ENCODE data around the gene DDX21. TPM values are rescaled to one million over a fixed set of nuclear protein-coding genes. Genes with fewer than 3 reads are reported as not detected.

Gene DDX21
- total RNA-seq, 1 donor from 2014 or later, result 43.4 TPM

GRCh38 chr10:68992636-68993440, 36.9 kb downstream of the DDX21 start:
- no peak for TF ChIP-seq CTCF (IDR thresholded peaks at IDR 0.05)
- Histone ChIP-seq H3K9me3 (no peaks in the 10 kb centered on the region), H3K36me3 (no peaks in the 10 kb centered on the region), H3K27me3 (ENCODE audit: low read depth) (no peaks in the 10 kb centered on the region), H3K4me1 (peaks cover 50% of the 10 kb centered on the region), H3K27ac (no peak overlapping the region), H3K4me3 (no peak overlapping the region)
- intact Hi-C loops (cut with DNase I), result no loop called here
- peak in 1 of 2 donors; percentile 5 for ATAC-seq
- DNase-seq, result no peak

DNA sequence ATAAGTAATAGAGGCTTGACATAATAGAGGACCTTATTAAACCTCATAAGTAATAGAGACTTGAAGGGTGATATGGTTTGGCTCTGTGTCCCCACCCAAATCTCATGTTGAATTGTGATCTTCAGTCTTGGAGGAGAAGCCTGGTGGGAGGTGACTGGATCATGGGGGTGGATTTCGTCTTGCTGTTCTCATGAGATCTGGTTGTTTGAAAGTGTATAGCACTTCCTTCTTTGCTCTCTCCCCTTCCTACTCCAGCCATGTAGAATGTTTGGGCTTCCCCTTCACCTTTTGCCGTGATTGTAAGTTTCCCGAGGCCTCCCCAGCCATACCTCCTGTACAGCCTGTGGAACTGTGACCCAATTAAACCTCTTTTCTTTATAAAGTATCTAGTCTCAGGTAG, 41.2 kb downstream of the DDX21 start:
- no peak for DNase-seq
- H3K4me3 ChIP-seq, result no peak overlapping the region
- H3K9me3 ChIP-seq, result no peaks in the 10 kb centered on the region
- H3K27me3 ChIP-seq (ENCODE audit: low read depth), result no peaks in the 10 kb centered on the region
- H3K36me3 ChIP-seq, result peaks cover 25% of the 10 kb centered on the region
- intact Hi-C loops (cut with DNase I), result no loop called here
- H3K4me1 ChIP-seq, result peaks cover 22% of the 10 kb centered on the region
- no peak for TF ChIP-seq CTCF (IDR thresholded peaks at IDR 0.05)
- H3K27ac ChIP-seq, result no peak overlapping the region
- ATAC-seq, result no peak

GRCh38 chr10:69004821-69005220, 48.9 kb downstream of the DDX21 start:
- intact Hi-C loops (cut with DNase I), result loop anchor here (10.0 kb wide), 1 partner anchor 90 kb away; no protein-coding TSS in a partner anchor
- TF ChIP-seq CTCF (IDR thresholded peaks at IDR 0.05), result peak; percentile 57
- ATAC-seq (peak in 1 of 2 donors; percentile 57), DNase-seq (no peak)
- Histone ChIP-seq H3K4me3 (no peak overlapping the region), H3K27ac (no peak overlapping the region), H3K27me3 (ENCODE audit: low read depth) (no peaks in the 10 kb centered on the region), H3K36me3 (peaks cover 63% of the 10 kb centered on the region), H3K9me3 (no peaks in the 10 kb centered on the region), H3K4me1 (no peaks in the 10 kb centered on the region)

DNA sequence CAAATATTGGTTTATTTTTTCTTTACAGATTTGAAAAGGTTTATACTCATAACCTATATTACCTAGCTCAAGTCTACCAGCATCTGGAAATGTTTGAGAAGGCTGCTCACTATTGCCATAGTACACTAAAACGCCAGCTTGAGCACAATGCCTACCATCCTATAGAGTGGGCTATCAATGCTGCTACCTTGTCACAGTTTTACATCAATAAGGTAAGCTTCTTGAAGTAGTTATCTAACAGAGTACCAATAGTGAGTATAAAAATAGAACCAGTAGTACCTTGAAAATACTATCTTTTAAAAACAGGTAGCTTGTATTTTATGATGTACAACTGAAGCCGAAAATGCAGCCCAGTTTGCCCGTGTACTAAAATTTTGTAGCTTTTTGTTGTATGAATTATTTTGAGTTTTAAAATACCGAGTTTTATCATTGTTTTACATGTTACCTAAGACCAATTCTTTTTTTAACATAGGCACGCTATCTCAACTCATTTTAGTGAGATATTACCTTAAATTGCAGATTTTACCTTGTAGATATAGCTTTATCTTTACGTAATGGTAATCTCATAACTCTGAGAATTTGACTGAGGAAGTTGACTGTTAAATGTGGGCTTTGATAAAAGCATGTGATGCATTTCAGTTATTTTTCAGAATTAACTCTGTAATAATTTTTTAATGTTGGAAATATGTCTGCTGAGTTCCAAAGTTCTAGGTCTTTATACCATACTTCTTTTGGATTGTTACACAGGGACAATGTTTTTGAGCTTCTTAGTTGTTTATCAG, 49.9 kb downstream of the DDX21 start:
- TF ChIP-seq CTCF (IDR thresholded peaks at IDR 0.05), result no peak
- H3K4me3 ChIP-seq, result no peak overlapping the region
- no peaks in the 10 kb centered on the region for H3K27me3 ChIP-seq (ENCODE audit: low read depth)
- H3K27ac ChIP-seq, result no peak overlapping the region
- ATAC-seq (no peak), DNase-seq (no peak)
- no peaks in the 10 kb centered on the region for H3K4me1 ChIP-seq
- peaks cover 61% of the 10 kb centered on the region for H3K36me3 ChIP-seq
- intact Hi-C loops (cut with DNase I), result loop anchor here (10.0 kb wide), 1 partner anchor 89 kb away; no protein-coding TSS in a partner anchor
- no peaks in the 10 kb centered on the region for H3K9me3 ChIP-seq

DNA sequence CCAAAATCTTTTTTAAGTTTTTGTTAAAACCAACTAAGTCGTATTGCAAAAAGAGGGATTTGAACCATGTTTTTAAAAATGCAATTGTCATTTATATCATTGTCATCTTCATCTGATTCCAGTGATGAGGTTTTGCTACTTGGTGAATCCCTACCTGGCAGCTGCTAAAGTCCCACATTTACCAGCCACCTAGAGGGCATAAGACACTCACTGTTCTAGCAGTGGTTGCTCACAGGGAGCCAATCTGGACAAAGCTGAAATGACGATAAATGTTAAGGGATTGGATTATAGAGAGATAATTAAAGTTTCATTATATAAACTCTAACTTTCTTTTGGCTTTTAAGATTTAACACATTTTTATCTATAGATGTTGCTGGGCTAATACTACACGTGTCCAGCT, 51.3 kb downstream of the DDX21 start:
- TF ChIP-seq CTCF (IDR thresholded peaks at IDR 0.05), result no peak
- Histone ChIP-seq H3K4me1 (no peaks in the 10 kb centered on the region), H3K27ac (no peak overlapping the region), H3K9me3 (no peaks in the 10 kb centered on the region), H3K36me3 (peaks cover 60% of the 10 kb centered on the region), H3K27me3 (ENCODE audit: low read depth) (no peaks in the 10 kb centered on the region), H3K4me3 (no peak overlapping the region)
- intact Hi-C loops (cut with DNase I), result loop anchor here (10.0 kb wide), 1 partner anchor 88 kb away; no protein-coding TSS in a partner anchor
- ATAC-seq (no peak), DNase-seq (no peak)

Measured in lower lobe of right lung (tissue), 2 donors.